Activated T-helper 2 cell treated with anti-CD3 and anti-CD28 coated beads, Interferon-gamma antibody, Interleukin-2, Interleukin-4, amounts not matched to agents 10 μg/mL and 5 μg/mL and 100 μg/mL, durations not matched to agents 14 hours and 24 hours and 36 hours (primary cell): ENCODE results near the gene SH3BGRL2. TPM values are rescaled to one million over a fixed set of nuclear protein-coding genes. Genes with fewer than 3 reads are reported as not detected.
A peak's percentile ranks its signal among the peaks of the same experiment; 100 is the strongest.
"Not testable (repeated sequence)": the region's sequence is repeated elsewhere in the genome, so short reads cannot be mapped to it uniquely, and the experiment has no call there.

Experiments used
- DNase-seq: peaks from one replicate; pipeline ENCODE4 v3.0.0; 2021; ENCODE audit warnings: low spot score
- H3K27ac Mint-ChIP-seq: one replicate; pipeline ENCODE4 v1.8.0; 2021; ENCODE audit warnings: mixed read lengths
- H3K27me3 Mint-ChIP-seq: one replicate; pipeline ENCODE4 v1.8.0; 2021; ENCODE audit warnings: low read depth, mixed read lengths
- H3K36me3 Mint-ChIP-seq: one replicate; pipeline ENCODE4 v1.8.0; 2021; ENCODE audit warnings: low read depth, mixed read lengths
- H3K4me1 Mint-ChIP-seq: one replicate; pipeline ENCODE4 v1.8.0; 2021; ENCODE audit warnings: low read depth, mixed read lengths
- H3K4me3 Mint-ChIP-seq: one replicate; pipeline ENCODE4 v1.8.0; 2021; ENCODE audit warnings: low read depth, mild to moderate bottlenecking, moderate library complexity, mixed read lengths
- H3K9me3 Mint-ChIP-seq: one replicate; pipeline ENCODE4 v1.8.0; 2021; ENCODE audit warnings: mixed read lengths
- intact Hi-C: fragments of 100-400 bp; cut with micrococcal nuclease; formaldehyde crosslinking; loops from one replicate; pipeline ENCODE4 v1.15.1; 2023
- total RNA-seq: library from RNA; stranded (reverse); gene quantifications from 2 replicates; pipeline ENCODE4 v1.2.3, GENCODE V29; 2022

SH3BGRL2 gene
- total RNA-seq, 1 donor from 2014 or later, result 0.09 TPM

DNA sequence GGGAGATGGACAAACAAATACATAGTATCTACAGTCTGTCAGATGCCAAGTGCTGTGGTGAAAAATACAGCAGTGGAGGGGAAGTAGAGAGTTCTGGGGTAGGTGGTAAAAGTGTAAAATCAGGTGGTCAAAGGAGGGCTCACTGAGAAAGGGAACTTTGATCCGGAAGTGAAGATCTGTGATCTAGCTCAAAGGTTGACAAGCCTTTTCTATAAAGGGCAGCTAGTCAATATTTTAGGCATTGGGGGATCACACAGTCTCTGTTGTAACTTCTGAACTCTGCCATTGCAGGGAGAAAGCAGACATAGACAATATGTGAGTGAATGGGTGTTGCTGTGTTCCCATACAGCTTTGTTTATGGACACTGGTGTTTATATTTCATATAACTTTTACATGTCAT lies 38.6 kb downstream of the SH3BGRL2 start:
- no peaks in the 10 kb centered on the region for H3K36me3 Mint-ChIP-seq
- no peak overlapping the region for H3K4me3 Mint-ChIP-seq
- no peak for DNase-seq
- intact Hi-C loops, result no loop called here
- H3K4me1 Mint-ChIP-seq, result peaks cover 16% of the 10 kb centered on the region
- no peaks in the 10 kb centered on the region for H3K27me3 Mint-ChIP-seq
- no peak overlapping the region for H3K27ac Mint-ChIP-seq
- no peaks in the 10 kb centered on the region for H3K9me3 Mint-ChIP-seq

DNA sequence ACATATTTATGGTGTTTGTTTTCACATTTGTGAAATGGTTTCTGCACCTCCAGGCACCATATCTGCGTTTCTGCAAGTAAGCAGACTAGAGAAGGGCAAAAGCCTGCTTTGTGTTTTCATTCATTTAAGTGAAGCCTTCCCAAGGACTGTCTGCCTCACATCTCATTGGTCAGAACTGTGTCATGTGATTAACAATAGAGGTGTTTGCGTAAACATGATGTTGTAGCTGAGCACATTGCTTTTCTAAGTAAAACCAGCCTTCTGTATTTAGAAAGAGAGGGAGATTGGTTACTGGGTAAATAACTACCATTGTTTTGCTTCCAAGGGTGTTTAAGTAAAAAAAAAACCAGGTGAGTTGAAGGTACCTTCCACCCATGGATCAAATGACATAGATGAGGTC lies 39.7 kb downstream of the SH3BGRL2 start:
- H3K36me3 Mint-ChIP-seq, result no peaks in the 10 kb centered on the region
- no peak for DNase-seq
- peaks cover 16% of the 10 kb centered on the region for H3K4me1 Mint-ChIP-seq
- H3K4me3 Mint-ChIP-seq, result no peak overlapping the region
- no peaks in the 10 kb centered on the region for H3K27me3 Mint-ChIP-seq
- intact Hi-C loops, result no loop called here
- H3K9me3 Mint-ChIP-seq, result no peaks in the 10 kb centered on the region
- no peak overlapping the region for H3K27ac Mint-ChIP-seq

DNA sequence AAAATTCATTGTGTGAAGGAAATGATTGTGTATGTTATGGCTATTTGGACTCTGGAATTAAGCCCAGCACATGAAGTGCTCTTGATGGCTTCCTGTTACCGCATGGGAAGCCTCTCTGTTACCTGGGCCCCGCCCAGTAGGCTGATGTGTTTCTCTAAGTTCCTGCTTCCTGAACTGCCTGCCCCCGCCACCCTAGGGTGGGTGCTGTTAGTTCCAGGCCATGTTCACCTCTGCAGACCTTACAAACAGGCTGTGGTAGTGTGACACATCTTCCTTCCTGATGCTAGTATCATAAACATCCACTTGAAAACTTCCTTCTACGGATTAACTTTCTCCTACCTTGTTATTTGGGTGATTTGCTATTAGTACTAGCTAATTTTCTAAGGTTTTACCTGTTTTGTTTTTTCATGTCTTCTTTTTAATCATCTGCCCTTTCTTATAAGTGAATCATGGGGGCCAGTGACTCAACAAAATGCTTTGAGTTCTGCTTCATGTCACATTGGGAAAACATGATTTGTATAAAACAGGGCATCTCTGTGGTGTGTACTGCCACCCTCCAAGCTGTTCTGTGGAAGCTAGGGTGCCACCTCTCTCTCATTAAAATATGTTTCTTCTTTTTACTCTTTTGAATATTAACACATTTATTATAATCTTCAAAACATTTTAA lies 40.6 kb downstream of the SH3BGRL2 start:
- DNase-seq, result peak; percentile 13
- H3K9me3 Mint-ChIP-seq, result no peaks in the 10 kb centered on the region
- no peaks in the 10 kb centered on the region for H3K36me3 Mint-ChIP-seq
- H3K27me3 Mint-ChIP-seq, result no peaks in the 10 kb centered on the region
- H3K4me3 Mint-ChIP-seq, result no peak overlapping the region
- H3K4me1 Mint-ChIP-seq, result peaks cover 16% of the 10 kb centered on the region
- peak overlapping the region; percentile 51 for H3K27ac Mint-ChIP-seq
- intact Hi-C loops, result loop anchor here (2.0 kb wide), 1 partner anchor 101 kb away; no protein-coding TSS in a partner anchor

GRCh38 chr6:79672631-79673111 lies 41.5 kb downstream of the SH3BGRL2 start:
- H3K9me3 Mint-ChIP-seq, result no peaks in the 10 kb centered on the region
- DNase-seq, result no peak
- no peak overlapping the region for H3K4me3 Mint-ChIP-seq
- H3K27ac Mint-ChIP-seq, result no peak overlapping the region
- no peaks in the 10 kb centered on the region for H3K36me3 Mint-ChIP-seq
- H3K27me3 Mint-ChIP-seq, result no peaks in the 10 kb centered on the region
- peaks cover 16% of the 10 kb centered on the region for H3K4me1 Mint-ChIP-seq
- intact Hi-C loops, result loop anchor here (2.0 kb wide), 1 partner anchor 102 kb away; no protein-coding TSS in a partner anchor

- Mint-ChIP-seq H3K4me3 (no peak overlapping the region), H3K36me3 (no peaks in the 10 kb centered on the region), H3K4me1 (peaks cover 15% of the 10 kb centered on the region), H3K27me3 (no peaks in the 10 kb centered on the region), H3K9me3 (no peaks in the 10 kb centered on the region), H3K27ac (no peak overlapping the region)
- intact Hi-C loops, result loop anchor here (2.0 kb wide), 1 partner anchor 103 kb away; no protein-coding TSS in a partner anchor
- no peak for DNase-seq
Measured at GRCh38 chr6:79673947-79674346, 42.8 kb downstream of the SH3BGRL2 start.

GRCh38 chr6:79676785-79677736 lies 45.9 kb downstream of the SH3BGRL2 start:
- H3K4me3 Mint-ChIP-seq, result no peak overlapping the region
- no peaks in the 10 kb centered on the region for H3K36me3 Mint-ChIP-seq
- H3K27me3 Mint-ChIP-seq, result no peaks in the 10 kb centered on the region
- intact Hi-C loops, result no loop called here
- no peak overlapping the region for H3K27ac Mint-ChIP-seq
- no peak for DNase-seq
- H3K4me1 Mint-ChIP-seq, result peaks cover 4% of the 10 kb centered on the region
- H3K9me3 Mint-ChIP-seq, result no peaks in the 10 kb centered on the region

DNA sequence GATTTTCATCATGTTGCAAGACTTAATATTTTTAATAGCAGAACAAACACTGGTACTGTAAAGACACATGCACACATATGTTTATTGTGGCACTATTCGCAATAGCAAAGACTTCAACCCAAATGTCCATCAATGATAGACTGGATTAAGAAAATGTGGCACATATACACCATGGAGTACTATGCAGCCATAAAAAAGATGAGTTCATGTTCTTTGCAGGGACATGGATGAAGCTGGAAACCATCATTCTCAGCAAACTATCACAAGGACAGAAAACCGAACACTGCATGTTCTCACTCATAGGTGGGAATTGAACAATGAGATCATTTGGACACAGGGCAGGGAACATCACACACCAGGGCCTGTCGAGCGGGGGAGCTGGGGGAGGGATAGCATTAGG lies 51.6 kb downstream of the SH3BGRL2 start:
- H3K27me3 Mint-ChIP-seq, H3K27ac Mint-ChIP-seq, H3K36me3 Mint-ChIP-seq, DNase-seq, H3K4me1 Mint-ChIP-seq, H3K4me3 Mint-ChIP-seq, intact Hi-C loops, H3K9me3 Mint-ChIP-seq: not testable (repeated sequence)

DNA sequence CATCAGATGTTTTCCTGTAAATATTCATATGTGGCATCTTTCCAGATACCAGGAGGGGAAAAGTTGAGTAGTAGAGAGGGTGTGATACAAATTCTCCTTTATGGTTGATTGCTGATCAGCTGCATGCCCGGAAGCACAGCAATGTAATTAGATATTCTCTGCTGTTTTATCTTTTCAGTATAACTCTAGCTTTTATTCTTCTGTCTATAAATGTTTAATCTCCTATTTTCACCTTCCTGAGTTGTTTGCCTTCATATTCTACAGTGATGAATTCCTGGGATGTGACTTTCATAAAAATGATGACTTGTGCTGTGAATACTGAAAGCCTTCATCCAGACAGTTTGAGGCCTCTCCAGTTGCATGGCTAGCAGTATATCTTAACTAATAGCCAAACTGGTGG lies 53.7 kb downstream of the SH3BGRL2 start:
- no peak for DNase-seq
- no peaks in the 10 kb centered on the region for H3K4me1 Mint-ChIP-seq
- no peaks in the 10 kb centered on the region for H3K9me3 Mint-ChIP-seq
- H3K36me3 Mint-ChIP-seq, result no peaks in the 10 kb centered on the region
- intact Hi-C loops, result no loop called here
- H3K27ac Mint-ChIP-seq, result no peak overlapping the region
- H3K4me3 Mint-ChIP-seq, result no peak overlapping the region
- peaks cover 2% of the 10 kb centered on the region for H3K27me3 Mint-ChIP-seq

GRCh38 chr6:79686707-79687309 lies 55.7 kb downstream of the SH3BGRL2 start:
- Mint-ChIP-seq H3K36me3 (no peaks in the 10 kb centered on the region), H3K27ac (no peak overlapping the region), H3K4me1 (no peaks in the 10 kb centered on the region), H3K27me3 (peaks cover 2% of the 10 kb centered on the region), H3K4me3 (no peak overlapping the region), H3K9me3 (no peaks in the 10 kb centered on the region)
- DNase-seq, result no peak
- intact Hi-C loops, result no loop called here

- intact Hi-C loops, result no loop called here
- no peak for DNase-seq
- Mint-ChIP-seq H3K27ac (no peak overlapping the region), H3K9me3 (no peaks in the 10 kb centered on the region), H3K36me3 (no peaks in the 10 kb centered on the region), H3K27me3 (peaks cover 2% of the 10 kb centered on the region), H3K4me3 (no peak overlapping the region), H3K4me1 (no peaks in the 10 kb centered on the region)
Measured at GRCh38 chr6:79687759-79688158, 56.6 kb downstream of the SH3BGRL2 start.

GRCh38 chr6:79694156-79694555 lies 63.0 kb downstream of the SH3BGRL2 start:
- Mint-ChIP-seq H3K36me3 (no peaks in the 10 kb centered on the region), H3K4me1 (no peaks in the 10 kb centered on the region), H3K27ac (no peak overlapping the region), H3K4me3 (no peak overlapping the region), H3K27me3 (no peaks in the 10 kb centered on the region), H3K9me3 (no peaks in the 10 kb centered on the region)
- intact Hi-C loops, result no loop called here
- DNase-seq, result no peak

GRCh38 chr6:79694623-79695343 lies 63.7 kb downstream of the SH3BGRL2 start:
- DNase-seq, result no peak
- Mint-ChIP-seq H3K9me3 (no peaks in the 10 kb centered on the region), H3K27ac (no peak overlapping the region), H3K36me3 (no peaks in the 10 kb centered on the region), H3K4me1 (no peaks in the 10 kb centered on the region), H3K4me3 (no peak overlapping the region), H3K27me3 (no peaks in the 10 kb centered on the region)
- intact Hi-C loops, result no loop called here
